ENCODE data around the gene NYNRIN. TPM values are rescaled to one million over a fixed set of nuclear protein-coding genes. Genes with fewer than 3 reads are reported as not detected.

Gene NYNRIN
- polyA plus RNA-seq, 1 donor from 2014 or later = 5.7 TPM

GRCh38 chr14:24465805-24466204, 67.0 kb downstream of the NYNRIN start:
- no peaks in the 10 kb centered on the region for H3K27me3 ChIP-seq (ENCODE audit: insufficient read depth, low read depth, low read length)
- TF ChIP-seq POLR2AphosphoS5 (IDR thresholded peaks at IDR 0.05) (no peak), SMC3 (conservative IDR thresholded peaks at IDR 0.05; ENCODE audit: poor library complexity) (no peak), RAD21 (conservative IDR thresholded peaks at IDR 0.05) (no peak), REST (IDR thresholded peaks at IDR 0.05; ENCODE audit: borderline replicate concordance) (no peak), EZH2 (IDR thresholded peaks at IDR 0.05; ENCODE audit: borderline replicate concordance, insufficient read depth, low read length, poor library complexity, severe bottlenecking) (no peak), TAF1 (IDR thresholded peaks at IDR 0.05; ENCODE audit: low read depth) (no peak), EP300 (conservative IDR thresholded peaks at IDR 0.05; ENCODE audit: poor library complexity, severe bottlenecking) (no peak), MXI1 (conservative IDR thresholded peaks at IDR 0.05; ENCODE audit: poor library complexity, severe bottlenecking) (no peak), CTCF (IDR thresholded peaks at IDR 0.05; ENCODE audit: poor library complexity, severe bottlenecking) (no peak)
- H4K20me1 ChIP-seq (ENCODE audit: insufficient read depth) = no peaks in the 10 kb centered on the region
- H3K9ac ChIP-seq (ENCODE audit: low read length) = no peak overlapping the region
- H3K4me2 ChIP-seq (ENCODE audit: low read length) = no peak overlapping the region
- H2AFZ ChIP-seq (ENCODE audit: low read depth, low read length) = no peak overlapping the region
- no peak overlapping the region for H3K27ac ChIP-seq (ENCODE audit: low read length)
- H3K79me2 ChIP-seq (replicated peaks; ENCODE audit: insufficient read depth, low read length) = no peaks in the 10 kb centered on the region
- no peaks in the 10 kb centered on the region for H3K36me3 ChIP-seq (ENCODE audit: insufficient read depth, low read length)
- no peaks in the 10 kb centered on the region for H3F3A ChIP-seq (ENCODE audit: insufficient read depth, low read length, poor library complexity, severe bottlenecking)
- no peaks in the 10 kb centered on the region for H3K9me2 ChIP-seq (ENCODE audit: insufficient read depth, low read length)
- no peak overlapping the region for H3K4me3 ChIP-seq (ENCODE audit: low read length)
- H3K9me3 ChIP-seq (ENCODE audit: low read length) = no peaks in the 10 kb centered on the region

Small RNA genes within 50 kb of the gene (small RNA-seq; reads per million reads assigned to genes)
- gene RF00026 = 0 reads per million in 3 experiments

Other genes starting within 250 kb of the NYNRIN start
- gene IRF9, start 237.7 kb upstream of the NYNRIN start, polyA plus RNA-seq = 5.9 and 19.6 TPM in 2 replicates
- gene REC8, start 226.9 kb upstream of the NYNRIN start, polyA plus RNA-seq = 18.5 and 22.8 TPM in 2 replicates
- 9.2 and 13.4 TPM in 2 replicates for gene IPO4, start 210.2 kb upstream of the NYNRIN start, polyA plus RNA-seq
- 25.1 and 34.2 TPM in 2 replicates for gene TM9SF1, start 203.6 kb upstream of the NYNRIN start, polyA plus RNA-seq
- gene TSSK4, start 193.3 kb upstream of the NYNRIN start, polyA plus RNA-seq = 0.17 TPM in 1 of 2 replicates, not detected in the other
- gene CHMP4A, start 185.5 kb upstream of the NYNRIN start, polyA plus RNA-seq = 55.3 and 67.6 TPM in 2 replicates
- 94.2 and 116 TPM in 2 replicates for gene MDP1, start 182.9 kb upstream of the NYNRIN start, polyA plus RNA-seq
- 406 and 431 TPM in 2 replicates for gene NEDD8, start 166.6 kb upstream of the NYNRIN start, polyA plus RNA-seq
- gene GMPR2, start 166.1 kb upstream of the NYNRIN start, polyA plus RNA-seq = 132 and 403 TPM in 2 replicates
- 103 and 120 TPM in 2 replicates for gene TINF2, start 156.4 kb upstream of the NYNRIN start, polyA plus RNA-seq
- 3.6 and 7.5 TPM in 2 replicates for gene TGM1, start 135.8 kb upstream of the NYNRIN start, polyA plus RNA-seq
- gene RABGGTA, start 127.4 kb upstream of the NYNRIN start, polyA plus RNA-seq = 28.8 and 33.2 TPM in 2 replicates
- 5.5 and 6.9 TPM in 2 replicates for gene DHRS1, start 99.2 kb upstream of the NYNRIN start, polyA plus RNA-seq
- gene NOP9, start 99.2 kb upstream of the NYNRIN start, polyA plus RNA-seq = 13.0 and 19.5 TPM in 2 replicates
- gene CIDEB, start 91.0 kb upstream of the NYNRIN start, polyA plus RNA-seq = not detected in 2 replicates
- 3.4 and 5.0 TPM in 2 replicates for gene LTB4R2, start 88.9 kb upstream of the NYNRIN start, polyA plus RNA-seq
- gene LTB4R, start 87.5 kb upstream of the NYNRIN start, polyA plus RNA-seq = 4.3 and 5.2 TPM in 2 replicates
- gene ADCY4, start 63.9 kb upstream of the NYNRIN start, polyA plus RNA-seq = not detected in 2 replicates
- gene RIPK3, start 59.0 kb upstream of the NYNRIN start, polyA plus RNA-seq = not detected in 2 replicates
- gene NFATC4, start 30.8 kb upstream of the NYNRIN start, polyA plus RNA-seq = 0.22 and 0.48 TPM in 2 replicates
- gene CBLN3, start 30.7 kb downstream of the NYNRIN start, polyA plus RNA-seq = not detected in 2 replicates
- 0.53 and 0.92 TPM in 2 replicates for gene KHNYN, start 31.0 kb downstream of the NYNRIN start, polyA plus RNA-seq
- gene SDR39U1, start 43.8 kb downstream of the NYNRIN start, polyA plus RNA-seq = 142 and 173 TPM in 2 replicates
- gene CMA1, start 109.3 kb downstream of the NYNRIN start, polyA plus RNA-seq = not detected in 2 replicates
- gene CTSG, start 177.2 kb downstream of the NYNRIN start, polyA plus RNA-seq = not detected in 2 replicates
- not detected in 2 replicates for gene GZMH, start 210.7 kb downstream of the NYNRIN start, polyA plus RNA-seq
- gene GZMB, start 235.2 kb downstream of the NYNRIN start, polyA plus RNA-seq = not detected in 2 replicates

Measured in neural cell (in vitro differentiated cells).